Measurements from ENCODE around the gene PPP1R13L.
"Not testable (repeated sequence)": the region's sequence is repeated elsewhere in the genome, so short reads cannot be mapped to it uniquely, and the experiment has no call there.

PPP1R13L gene

DNA sequence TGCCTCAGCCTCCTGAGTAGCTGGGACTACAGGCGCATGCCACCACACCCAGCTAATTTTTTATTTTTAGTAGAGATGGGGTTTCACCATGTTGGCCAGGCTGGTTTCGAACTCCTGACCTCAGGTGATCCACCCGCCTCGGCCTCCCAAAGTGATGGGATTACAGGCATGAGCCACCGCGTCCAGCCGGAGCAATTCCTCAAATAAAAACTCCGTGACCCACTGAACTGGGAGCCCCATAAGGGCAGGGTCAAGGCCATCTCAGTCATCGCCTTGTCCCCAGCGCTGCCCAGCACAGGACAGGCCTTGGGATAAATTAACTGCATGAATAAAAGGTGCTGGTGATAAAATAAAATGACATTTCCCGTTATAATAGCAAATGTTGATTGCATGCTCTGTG, 25.0 kb upstream of the PPP1R13L start:
- H3K79me2 ChIP-seq (ENCODE audit: control insufficient read depth, insufficient read depth, low read length, unreplicated experiment); H3K27ac ChIP-seq (ENCODE audit: low read depth, low read length); H2AFZ ChIP-seq (ENCODE audit: low read length, unreplicated experiment); H3K4me3 ChIP-seq (ENCODE audit: low read depth, low read length); H3K36me3 ChIP-seq (ENCODE audit: insufficient read depth, low read length); H3K27me3 ChIP-seq (ENCODE audit: insufficient read depth, low read length): not testable (repeated sequence)
- H3K4me1 ChIP-seq (ENCODE audit: control insufficient read depth, insufficient read depth, low read length, unreplicated experiment), result peaks cover 17% of the 10 kb centered on the region

DNA sequence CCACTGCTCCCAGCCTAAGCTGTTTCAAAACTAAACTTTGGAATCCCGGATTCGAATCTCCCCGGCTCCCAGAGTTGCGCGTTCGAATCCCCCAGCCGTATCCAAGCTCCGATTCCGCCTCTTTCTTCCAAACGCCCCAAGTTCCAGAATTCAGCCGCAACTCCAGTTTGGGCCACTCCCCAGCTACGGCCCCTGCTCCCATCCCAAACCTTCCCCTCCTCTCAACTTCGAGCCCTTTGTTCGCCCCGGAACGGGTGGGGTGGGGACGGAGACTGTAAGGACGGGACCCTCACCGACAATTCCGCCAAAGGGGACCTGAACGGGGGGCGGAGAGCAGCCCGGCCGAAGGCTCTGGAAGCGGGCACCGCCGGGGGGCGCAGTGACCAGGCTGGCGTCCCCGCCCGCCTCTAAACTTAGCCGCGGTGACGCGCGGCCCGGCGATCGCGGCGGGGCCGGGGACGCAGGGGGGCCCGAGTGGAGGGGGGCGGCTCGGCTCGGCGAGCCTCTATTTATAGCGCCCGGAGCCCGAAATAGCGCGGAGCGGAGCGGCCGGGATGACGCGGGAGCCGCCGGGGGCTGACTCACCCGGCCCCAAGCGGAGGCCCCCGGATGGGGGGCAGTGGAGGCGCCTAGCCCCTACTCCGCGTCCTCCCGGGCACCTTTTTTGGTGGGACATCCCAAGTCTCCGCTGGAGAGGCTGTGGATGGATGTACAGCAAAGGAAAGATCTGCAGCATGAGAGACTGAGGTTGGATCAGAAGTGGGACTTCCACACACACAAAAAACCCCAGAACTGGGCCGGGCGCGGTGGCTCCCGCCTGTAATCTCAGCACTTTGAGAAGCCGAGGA, 23.7 kb upstream of the PPP1R13L start:
- Histone ChIP-seq H3K36me3 (ENCODE audit: insufficient read depth, low read length) (no peaks in the 10 kb centered on the region), H3K27me3 (ENCODE audit: insufficient read depth, low read length) (no peaks in the 10 kb centered on the region), H3K27ac (ENCODE audit: low read depth, low read length) (peak overlapping the region; percentile 62; the same call in 1 of the 2 replicates), H3K4me3 (ENCODE audit: low read depth, low read length) (peak overlapping the region; percentile 78), H3K4me1 (ENCODE audit: control insufficient read depth, insufficient read depth, low read length, unreplicated experiment) (peaks cover 17% of the 10 kb centered on the region), H3K79me2 (ENCODE audit: control insufficient read depth, insufficient read depth, low read length, unreplicated experiment) (no peaks in the 10 kb centered on the region), H2AFZ (ENCODE audit: low read length, unreplicated experiment) (peak overlapping the region; percentile 78)

DNA sequence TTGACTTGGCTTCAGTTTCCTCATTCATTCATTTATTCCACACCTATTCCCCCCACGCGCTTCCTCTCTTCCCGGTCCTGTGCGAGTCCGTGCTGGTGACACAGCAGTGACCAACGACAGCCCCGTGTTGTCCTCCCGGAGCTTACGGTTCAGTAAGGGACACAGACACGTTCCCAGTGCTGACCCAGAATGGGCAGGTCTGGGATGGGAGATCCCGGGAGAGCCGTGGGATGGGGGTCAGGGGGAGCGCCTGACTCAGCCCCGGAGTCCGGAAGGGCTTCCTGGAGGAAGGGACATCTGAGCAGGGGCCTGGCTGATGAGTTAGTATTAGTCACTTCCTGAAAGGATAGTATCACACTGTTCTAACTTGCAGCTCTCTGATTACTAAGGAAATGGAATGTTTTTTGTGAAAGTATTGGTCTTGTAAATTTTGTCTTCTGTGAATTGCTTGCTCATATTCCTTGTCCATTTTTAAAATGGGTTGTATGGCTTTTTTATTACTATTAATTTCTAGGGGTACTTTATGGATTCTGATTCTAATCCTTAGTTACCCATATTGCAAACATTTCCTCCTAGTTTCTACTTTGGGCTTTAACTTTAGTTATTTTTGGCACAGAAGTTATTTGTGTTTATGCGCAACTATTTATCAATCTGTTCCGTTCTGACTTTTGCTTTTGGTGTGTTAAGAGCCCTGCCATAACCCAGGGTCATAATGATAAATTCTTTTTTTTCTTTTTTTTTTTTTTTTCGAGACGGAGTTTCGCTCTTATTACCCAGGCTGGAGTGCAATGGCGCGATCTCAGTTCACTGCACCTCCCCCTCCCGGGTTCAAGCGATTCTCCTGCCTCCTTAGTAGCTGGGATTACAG, 19.6 kb upstream of the PPP1R13L start:
- Histone ChIP-seq H3K4me1 (ENCODE audit: control insufficient read depth, insufficient read depth, low read length, unreplicated experiment) (peaks cover 24% of the 10 kb centered on the region), H3K79me2 (ENCODE audit: control insufficient read depth, insufficient read depth, low read length, unreplicated experiment) (peaks cover 23% of the 10 kb centered on the region), H3K27ac (ENCODE audit: low read depth, low read length) (peak overlapping the region; percentile 99), H3K4me3 (ENCODE audit: low read depth, low read length) (peak overlapping the region; percentile 90), H3K36me3 (ENCODE audit: insufficient read depth, low read length) (no peaks in the 10 kb centered on the region), H2AFZ (ENCODE audit: low read length, unreplicated experiment) (no peak overlapping the region), H3K27me3 (ENCODE audit: insufficient read depth, low read length) (no peaks in the 10 kb centered on the region)

DNA sequence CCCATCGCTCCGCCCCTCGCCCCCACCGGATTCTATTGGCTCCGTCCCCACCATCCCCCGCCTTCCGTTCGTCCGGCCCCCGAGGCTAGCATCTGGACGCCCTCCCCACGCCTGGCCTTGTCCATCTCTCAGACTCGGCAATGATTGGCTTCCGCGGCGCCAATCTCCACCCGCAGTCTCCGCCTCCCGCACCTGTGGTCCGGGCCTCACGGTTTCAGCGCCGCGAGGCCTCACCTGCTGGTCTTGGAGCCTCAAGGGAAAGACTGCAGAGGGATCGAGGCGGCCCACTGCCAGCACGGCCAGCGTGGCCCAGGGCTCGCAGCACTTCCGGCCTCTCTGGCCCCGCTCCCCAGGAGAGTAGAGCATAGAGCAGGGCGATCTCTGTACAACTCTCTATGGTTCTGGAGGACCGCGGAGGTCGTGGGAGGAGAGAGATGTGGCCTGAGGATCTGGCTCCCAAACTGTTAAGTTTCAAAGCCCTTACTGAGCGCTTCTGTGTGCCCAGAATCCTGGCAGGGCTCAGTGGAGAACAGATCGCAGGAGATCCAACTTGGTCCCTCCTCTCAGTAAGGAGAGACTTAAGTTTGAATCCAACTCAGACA, 18.8 kb upstream of the PPP1R13L start, which contains the start of gene ERCC1:
TSS of gene ERCC1 (minus strand) at position 329 of the 602 bp plus-strand sequence. CDS start 543 bp downstream, outside the sequence.
- Histone ChIP-seq H3K36me3 (ENCODE audit: insufficient read depth, low read length) (no peaks in the 10 kb centered on the region), H3K27me3 (ENCODE audit: insufficient read depth, low read length) (no peaks in the 10 kb centered on the region), H3K4me1 (ENCODE audit: control insufficient read depth, insufficient read depth, low read length, unreplicated experiment) (peaks cover 24% of the 10 kb centered on the region), H3K79me2 (ENCODE audit: control insufficient read depth, insufficient read depth, low read length, unreplicated experiment) (peaks cover 23% of the 10 kb centered on the region), H3K27ac (ENCODE audit: low read depth, low read length) (peak within 1 kb of the TSS; percentile 99), H3K4me3 (ENCODE audit: low read depth, low read length) (peak within 1 kb of the TSS; percentile 90), H2AFZ (ENCODE audit: low read length, unreplicated experiment) (no peak within 1 kb of the TSS)

DNA sequence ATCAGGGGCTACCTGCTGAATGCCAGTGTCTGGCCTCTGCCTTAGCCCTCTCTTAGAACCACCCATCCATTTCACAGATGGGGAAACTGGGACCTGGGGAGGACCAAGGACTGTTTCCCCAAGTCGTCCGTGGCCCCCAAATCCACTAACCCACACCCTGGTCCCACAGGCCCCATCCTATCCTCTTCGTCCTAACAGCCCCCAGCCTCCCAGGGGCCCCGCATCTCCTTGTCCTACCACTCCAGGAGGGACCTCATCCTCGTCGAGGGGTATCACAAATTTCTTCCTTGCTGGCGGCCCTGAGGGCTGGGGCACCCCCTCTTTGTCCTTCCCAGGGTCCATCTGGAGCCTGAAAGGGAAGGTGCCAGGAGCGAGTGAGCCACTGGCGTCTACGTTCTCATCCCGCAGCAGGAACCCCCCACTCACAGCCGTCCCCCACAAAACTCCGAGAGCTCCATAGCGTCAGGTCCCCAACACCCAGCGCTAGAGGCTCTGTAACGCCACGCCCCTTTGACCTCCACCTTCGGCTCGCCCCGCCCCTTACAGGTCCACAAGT, 18.2 kb upstream of the PPP1R13L start:
- H3K36me3 ChIP-seq (ENCODE audit: insufficient read depth, low read length), result no peaks in the 10 kb centered on the region
- no peaks in the 10 kb centered on the region for H3K27me3 ChIP-seq (ENCODE audit: insufficient read depth, low read length)
- H3K79me2 ChIP-seq (ENCODE audit: control insufficient read depth, insufficient read depth, low read length, unreplicated experiment), result peaks cover 23% of the 10 kb centered on the region
- no peak overlapping the region for H2AFZ ChIP-seq (ENCODE audit: low read length, unreplicated experiment)
- peak overlapping the region; percentile 90 for H3K4me3 ChIP-seq (ENCODE audit: low read depth, low read length)
- H3K4me1 ChIP-seq (ENCODE audit: control insufficient read depth, insufficient read depth, low read length, unreplicated experiment), result peaks cover 21% of the 10 kb centered on the region
- peak overlapping the region; percentile 48 for H3K27ac ChIP-seq (ENCODE audit: low read depth, low read length)

DNA sequence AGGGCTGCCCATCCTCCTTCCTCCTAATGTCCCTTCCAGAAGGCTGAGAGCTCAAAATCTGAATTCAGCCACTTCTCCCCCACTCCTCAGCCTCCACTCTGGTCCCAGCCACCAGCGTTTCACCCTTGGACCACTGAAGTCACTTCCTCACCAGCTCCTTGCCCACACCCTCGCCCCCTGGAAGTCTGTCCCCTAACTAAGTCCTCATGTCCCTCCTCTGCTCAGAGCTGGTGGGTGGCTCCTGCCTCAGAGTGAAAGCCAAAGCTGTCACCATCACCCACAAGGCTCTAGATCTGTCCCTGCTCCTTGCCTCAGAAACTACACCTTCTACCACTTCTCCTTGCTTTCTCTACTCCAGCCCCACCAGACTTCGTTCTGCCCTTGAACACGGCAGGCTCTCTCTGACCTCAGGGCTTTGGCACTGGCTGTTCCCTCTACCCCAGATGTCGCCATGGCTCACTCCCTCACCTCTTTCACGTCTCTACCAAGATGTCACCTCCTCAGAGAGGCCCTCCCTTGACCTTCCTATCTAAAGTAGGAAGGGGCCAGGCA, 17.2 kb upstream of the PPP1R13L start:
- Histone ChIP-seq H3K27me3 (ENCODE audit: insufficient read depth, low read length) (no peaks in the 10 kb centered on the region), H3K4me1 (ENCODE audit: control insufficient read depth, insufficient read depth, low read length, unreplicated experiment) (peaks cover 17% of the 10 kb centered on the region), H3K4me3 (ENCODE audit: low read depth, low read length) (peak overlapping the region; percentile 60), H3K79me2 (ENCODE audit: control insufficient read depth, insufficient read depth, low read length, unreplicated experiment) (peaks cover 23% of the 10 kb centered on the region), H3K27ac (ENCODE audit: low read depth, low read length) (no peak overlapping the region), H3K36me3 (ENCODE audit: insufficient read depth, low read length) (no peaks in the 10 kb centered on the region), H2AFZ (ENCODE audit: low read length, unreplicated experiment) (no peak overlapping the region)

DNA sequence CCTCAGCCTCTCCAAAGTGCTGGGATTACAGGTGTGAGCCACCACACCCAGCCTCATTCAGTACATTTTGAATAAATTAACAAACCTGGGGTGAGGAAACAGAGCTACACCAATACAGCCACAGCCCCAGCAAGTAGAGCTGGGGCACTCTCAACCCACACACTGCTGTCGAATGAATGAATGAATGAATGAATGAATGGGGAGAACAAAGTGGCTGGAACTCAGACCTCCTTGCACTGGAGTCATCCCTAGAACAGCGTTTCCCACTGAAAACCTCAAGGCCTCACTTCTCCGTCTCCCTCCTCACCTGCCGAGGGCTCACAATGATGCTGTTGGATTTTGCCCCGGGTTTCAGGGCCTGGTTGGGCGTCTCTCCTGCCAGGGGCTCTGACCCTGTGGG, 16.0 kb upstream of the PPP1R13L start:
- Histone ChIP-seq H3K36me3 (ENCODE audit: insufficient read depth, low read length) (no peaks in the 10 kb centered on the region), H3K79me2 (ENCODE audit: control insufficient read depth, insufficient read depth, low read length, unreplicated experiment) (peaks cover 23% of the 10 kb centered on the region), H3K4me3 (ENCODE audit: low read depth, low read length) (no peak overlapping the region), H3K27me3 (ENCODE audit: insufficient read depth, low read length) (no peaks in the 10 kb centered on the region), H3K27ac (ENCODE audit: low read depth, low read length) (no peak overlapping the region), H2AFZ (ENCODE audit: low read length, unreplicated experiment) (no peak overlapping the region), H3K4me1 (ENCODE audit: control insufficient read depth, insufficient read depth, low read length, unreplicated experiment) (peaks cover 16% of the 10 kb centered on the region)

DNA sequence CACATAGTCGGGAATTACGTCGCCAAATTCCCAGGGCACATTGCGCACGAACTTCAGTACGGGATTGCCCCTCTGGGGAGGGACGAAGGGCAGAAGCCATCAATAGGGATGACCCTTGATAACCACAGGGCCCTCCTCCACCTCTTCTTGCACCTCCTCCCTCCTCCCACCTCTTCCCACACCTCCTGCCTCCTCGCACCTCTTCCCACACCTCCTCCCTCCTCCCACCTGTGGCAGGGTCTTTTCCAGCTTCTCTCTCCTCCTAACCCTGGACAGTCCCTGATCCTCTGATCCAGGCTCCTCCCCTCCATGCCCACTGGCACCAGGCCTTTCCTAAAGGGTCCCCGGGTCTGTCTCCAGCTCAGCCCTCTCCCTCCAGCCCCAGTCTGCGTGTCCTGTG, 15.5 kb upstream of the PPP1R13L start:
- Histone ChIP-seq H3K36me3 (ENCODE audit: insufficient read depth, low read length) (no peaks in the 10 kb centered on the region), H3K27me3 (ENCODE audit: insufficient read depth, low read length) (no peaks in the 10 kb centered on the region), H3K27ac (ENCODE audit: low read depth, low read length) (no peak overlapping the region), H2AFZ (ENCODE audit: low read length, unreplicated experiment) (no peak overlapping the region), H3K4me3 (ENCODE audit: low read depth, low read length) (no peak overlapping the region), H3K79me2 (ENCODE audit: control insufficient read depth, insufficient read depth, low read length, unreplicated experiment) (peaks cover 23% of the 10 kb centered on the region), H3K4me1 (ENCODE audit: control insufficient read depth, insufficient read depth, low read length, unreplicated experiment) (peaks cover 11% of the 10 kb centered on the region)

DNA sequence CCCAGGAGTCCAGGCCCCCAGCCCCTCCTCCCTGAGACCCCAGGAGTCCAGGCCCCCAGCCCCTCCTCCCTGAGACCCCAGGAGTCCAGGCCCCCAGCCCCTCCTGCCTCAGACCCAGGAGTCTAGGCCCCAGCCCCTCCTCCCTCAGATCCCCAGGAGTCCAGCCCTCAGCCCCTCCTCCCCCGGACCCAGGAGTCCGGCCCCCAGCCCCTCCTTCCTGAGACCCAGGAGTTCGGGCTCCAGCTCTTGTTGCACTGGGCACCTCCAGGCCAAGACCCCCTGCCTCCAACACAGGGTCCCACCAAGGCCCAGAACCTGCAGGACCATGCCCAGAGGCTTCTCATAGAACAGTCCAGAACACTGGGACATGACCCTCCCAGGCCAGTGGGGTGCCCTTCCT, 15.0 kb upstream of the PPP1R13L start:
- Histone ChIP-seq H3K4me3 (ENCODE audit: low read depth, low read length) (no peak overlapping the region), H3K27ac (ENCODE audit: low read depth, low read length) (no peak overlapping the region), H3K4me1 (ENCODE audit: control insufficient read depth, insufficient read depth, low read length, unreplicated experiment) (peaks cover 7% of the 10 kb centered on the region), H3K79me2 (ENCODE audit: control insufficient read depth, insufficient read depth, low read length, unreplicated experiment) (peaks cover 23% of the 10 kb centered on the region), H2AFZ (ENCODE audit: low read length, unreplicated experiment) (no peak overlapping the region), H3K36me3 (ENCODE audit: insufficient read depth, low read length) (no peaks in the 10 kb centered on the region), H3K27me3 (ENCODE audit: insufficient read depth, low read length) (no peaks in the 10 kb centered on the region)

DNA sequence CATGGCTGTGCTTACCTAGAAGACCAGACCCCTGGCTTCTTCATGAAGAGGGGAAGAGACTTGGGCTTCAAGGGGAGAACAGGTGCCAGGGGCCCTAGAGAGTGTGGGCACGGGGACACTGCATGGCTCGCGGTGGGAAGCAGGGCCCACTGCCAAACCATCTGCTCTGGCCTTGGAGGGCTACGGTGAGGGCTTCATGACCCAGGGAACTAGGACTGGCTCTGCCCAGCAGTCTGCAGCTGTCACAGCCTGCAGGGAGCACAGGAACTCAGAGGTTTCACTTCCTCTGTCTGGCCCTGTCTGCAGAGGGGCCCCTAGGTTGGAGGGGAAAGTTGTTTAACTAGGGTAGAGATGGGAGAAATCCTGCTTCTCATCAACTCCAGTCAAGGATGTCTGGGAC, 14.5 kb upstream of the PPP1R13L start:
- Histone ChIP-seq H3K27ac (ENCODE audit: low read depth, low read length) (no peak overlapping the region), H3K4me3 (ENCODE audit: low read depth, low read length) (no peak overlapping the region)

More for the DNA sequence above, 14.5 kb upstream of the PPP1R13L start:
- H3K4me1 ChIP-seq (ENCODE audit: control insufficient read depth, insufficient read depth, low read length, unreplicated experiment), result peaks cover 6% of the 10 kb centered on the region
- no peaks in the 10 kb centered on the region for H3K36me3 ChIP-seq (ENCODE audit: insufficient read depth, low read length)
- no peak overlapping the region for H2AFZ ChIP-seq (ENCODE audit: low read length, unreplicated experiment)
- H3K79me2 ChIP-seq (ENCODE audit: control insufficient read depth, insufficient read depth, low read length, unreplicated experiment), result peaks cover 23% of the 10 kb centered on the region
- no peaks in the 10 kb centered on the region for H3K27me3 ChIP-seq (ENCODE audit: insufficient read depth, low read length)
